GM12801 (cell line): ENCODE results near the gene PTGDS.

ENCODE experiments used
- TF ChIP-seq, protein P1 (sequence below): IDR thresholded peaks from one replicate; pipeline ENCODE4 v1.5.1; 2011; ENCODE audit warnings: control low read depth; ENCODE audit not compliant: insufficient read length; ENCODE audit errors: extremely low read depth

The PTGDS gene

DNA sequence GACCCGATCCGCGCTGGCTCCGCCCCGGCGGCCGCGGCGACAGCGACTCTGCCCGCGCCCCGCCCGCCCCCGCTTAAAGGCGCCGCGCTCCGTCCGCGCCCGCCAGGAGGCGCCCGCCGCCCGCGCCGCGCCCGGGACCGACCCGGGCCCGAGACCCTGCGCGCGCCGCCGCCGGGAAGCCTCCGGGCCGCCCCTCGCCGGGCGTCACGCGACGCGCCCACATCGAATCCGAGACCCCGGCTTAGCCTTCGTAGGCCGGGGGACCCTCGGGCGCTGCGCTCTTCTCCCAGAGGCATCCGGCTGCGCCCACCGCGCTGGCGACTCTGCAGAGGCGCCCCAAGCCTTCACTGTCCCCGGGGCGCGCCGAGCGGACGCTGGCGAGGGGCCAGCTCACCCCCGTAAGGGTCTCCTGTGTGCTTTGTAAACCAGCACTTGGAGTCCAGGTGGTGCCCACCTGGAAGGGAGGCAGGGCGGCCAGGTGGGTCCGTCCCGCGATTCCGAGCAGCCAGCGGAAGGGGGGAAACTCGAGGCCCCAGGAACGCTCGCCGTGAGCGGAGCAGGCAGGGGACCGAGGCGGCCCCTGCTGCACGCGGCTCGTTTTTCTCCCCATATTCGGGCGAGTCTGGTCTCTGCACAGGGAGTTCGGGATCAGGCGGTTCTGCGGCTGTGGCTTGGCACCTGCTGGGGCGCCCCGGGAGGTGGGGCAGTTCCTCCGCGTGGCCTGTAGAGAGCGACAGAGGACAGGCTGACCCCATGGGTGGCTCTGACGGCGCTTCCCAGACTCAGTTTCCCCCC is 51.2 kb downstream of the PTGDS start:
- TF ChIP-seq, protein P1, sequence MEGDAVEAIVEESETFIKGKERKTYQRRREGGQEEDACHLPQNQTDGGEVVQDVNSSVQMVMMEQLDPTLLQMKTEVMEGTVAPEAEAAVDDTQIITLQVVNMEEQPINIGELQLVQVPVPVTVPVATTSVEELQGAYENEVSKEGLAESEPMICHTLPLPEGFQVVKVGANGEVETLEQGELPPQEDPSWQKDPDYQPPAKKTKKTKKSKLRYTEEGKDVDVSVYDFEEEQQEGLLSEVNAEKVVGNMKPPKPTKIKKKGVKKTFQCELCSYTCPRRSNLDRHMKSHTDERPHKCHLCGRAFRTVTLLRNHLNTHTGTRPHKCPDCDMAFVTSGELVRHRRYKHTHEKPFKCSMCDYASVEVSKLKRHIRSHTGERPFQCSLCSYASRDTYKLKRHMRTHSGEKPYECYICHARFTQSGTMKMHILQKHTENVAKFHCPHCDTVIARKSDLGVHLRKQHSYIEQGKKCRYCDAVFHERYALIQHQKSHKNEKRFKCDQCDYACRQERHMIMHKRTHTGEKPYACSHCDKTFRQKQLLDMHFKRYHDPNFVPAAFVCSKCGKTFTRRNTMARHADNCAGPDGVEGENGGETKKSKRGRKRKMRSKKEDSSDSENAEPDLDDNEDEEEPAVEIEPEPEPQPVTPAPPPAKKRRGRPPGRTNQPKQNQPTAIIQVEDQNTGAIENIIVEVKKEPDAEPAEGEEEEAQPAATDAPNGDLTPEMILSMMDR, result no peak

DNA sequence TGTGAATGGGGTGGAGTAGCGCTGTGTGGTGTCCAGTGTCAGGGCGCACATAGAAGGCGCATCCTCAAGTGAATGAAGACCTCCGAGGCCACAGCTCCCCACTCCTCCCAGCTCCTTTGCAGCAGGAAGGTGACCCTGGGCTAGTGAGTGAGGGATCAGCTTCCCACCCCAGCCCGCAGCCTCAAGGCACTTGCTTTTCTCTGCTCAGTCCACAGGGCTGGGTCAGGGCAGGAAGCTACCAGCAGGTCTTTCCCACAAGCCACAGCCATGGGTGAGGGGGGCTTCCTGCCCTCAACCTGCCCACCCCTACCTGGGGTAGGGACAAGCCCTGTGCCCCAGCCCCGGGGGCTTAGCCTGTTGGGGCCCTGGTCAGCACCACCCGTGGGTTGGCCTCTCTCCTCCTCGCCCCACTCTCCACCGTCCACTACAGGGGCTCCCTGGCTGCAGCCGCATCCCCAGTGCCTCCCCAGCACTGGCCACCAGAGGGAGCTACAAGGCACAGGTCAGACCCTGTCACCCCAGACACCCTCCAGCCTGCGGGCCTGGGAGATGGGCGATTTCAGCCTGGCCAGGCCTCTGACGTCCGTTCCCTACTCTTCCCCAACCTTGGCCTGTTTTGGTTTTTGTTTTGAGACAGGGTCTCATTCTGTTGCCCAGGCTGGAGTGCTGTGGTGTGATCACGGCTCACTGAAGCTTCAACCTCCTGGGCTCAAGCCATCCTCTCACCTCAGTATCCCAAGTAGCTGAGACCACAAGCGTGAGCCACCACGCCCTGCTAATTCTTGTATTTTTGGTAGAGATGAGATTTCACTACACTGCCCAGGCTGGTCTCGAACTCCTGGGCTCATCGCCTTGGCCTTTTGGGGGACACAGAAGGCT is 52.0 kb downstream of the PTGDS start:
- TF ChIP-seq, protein P1, result peak; percentile 35

DNA sequence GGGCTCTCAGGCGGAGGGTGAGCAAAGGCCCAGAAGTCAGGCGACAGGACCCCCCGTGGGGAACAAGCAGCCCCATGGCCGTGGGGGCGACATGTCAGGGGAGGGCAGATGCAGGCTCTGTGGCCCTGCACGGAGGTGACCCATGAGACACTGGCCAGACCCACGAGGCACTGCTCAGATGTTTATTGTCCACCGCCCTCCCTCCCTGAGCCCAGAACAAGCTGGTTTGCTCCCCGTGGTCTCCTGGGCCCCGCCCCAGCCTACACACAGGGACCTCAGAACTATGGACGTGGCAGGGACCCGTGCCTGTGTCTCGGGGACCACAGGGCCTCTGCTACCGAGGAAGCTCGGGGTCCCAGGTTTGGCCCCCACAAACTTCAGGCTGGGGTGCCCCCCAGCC is 52.7 kb downstream of the PTGDS start:
- TF ChIP-seq, protein P1, result no peak

DNA sequence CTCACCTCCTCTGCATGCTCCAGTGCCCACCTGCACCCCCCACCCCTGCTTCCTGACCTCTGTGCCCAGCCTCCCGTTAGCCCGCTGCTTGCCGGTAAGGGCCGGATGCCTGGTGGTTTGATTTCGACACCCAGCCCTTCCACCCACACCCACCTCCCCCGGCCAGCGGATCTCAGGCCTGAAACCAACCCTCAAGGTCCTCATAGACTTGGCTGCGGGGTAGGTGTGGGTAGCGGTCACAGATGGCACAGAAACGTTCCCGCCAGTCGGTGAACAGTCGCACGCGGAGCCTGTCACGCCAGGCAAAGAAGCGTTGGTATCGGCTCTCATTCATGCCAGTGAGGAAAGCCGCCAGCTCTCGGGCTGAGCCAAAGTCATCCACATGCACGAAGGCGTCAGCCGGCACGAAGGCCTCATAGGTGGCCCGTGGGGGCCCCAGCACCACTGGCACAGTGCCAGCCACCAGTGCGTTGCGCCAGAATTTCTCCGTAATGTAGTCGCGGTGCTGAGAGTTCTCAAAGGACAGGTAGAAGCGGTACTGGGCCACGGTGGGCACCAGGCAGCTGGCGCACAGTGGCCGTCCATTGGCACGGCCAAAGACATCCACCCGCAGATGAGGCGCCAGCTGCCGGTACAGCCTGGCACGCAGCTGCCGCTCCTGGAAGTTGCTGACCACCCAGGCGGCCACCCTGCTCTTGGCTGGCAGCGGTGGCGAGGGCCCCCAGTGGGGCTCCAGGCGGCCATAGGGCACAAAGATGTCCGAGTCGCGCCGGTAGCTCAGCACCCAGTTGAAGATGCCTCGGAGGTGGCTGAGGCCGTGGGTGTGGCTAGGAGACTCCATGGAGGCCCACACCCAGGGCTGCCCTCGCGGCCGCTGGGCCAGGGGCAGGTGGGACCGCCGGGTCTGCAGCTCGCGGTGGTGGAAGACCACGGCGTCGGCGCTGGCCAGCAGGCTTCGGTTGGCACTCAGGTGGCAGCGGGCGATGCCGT is 53.5 kb downstream of the PTGDS start:
- TF ChIP-seq, protein P1, result no peak
